GM23248 (cell line): Measurements from ENCODE around the gene EIF4A2. TPM values are rescaled to one million over a fixed set of nuclear protein-coding genes. Genes with fewer than 3 reads are reported as not detected.
"Not testable (repeated sequence)": the region's sequence is repeated elsewhere in the genome, so short reads cannot be mapped to it uniquely, and the experiment has no call there.

Experiments used
- DNase-seq: peaks from one replicate; pipeline ENCODE4 v3.0.0-alpha.2; 2015
- H2AFZ ChIP-seq: fragments of 200-600 bp; sonication (generic); 2 replicates; pipeline ENCODE4 v1.6.1; 2016; ENCODE audit warnings: antibody characterized with exemption
- H3F3A ChIP-seq: fragments of 200-600 bp; sonication (generic); 2 replicates; pipeline ENCODE4 v1.6.1; 2016; ENCODE audit warnings: mild to moderate bottlenecking, antibody characterized with exemption, mixed run types; ENCODE audit not compliant: insufficient read depth
- H3K27ac ChIP-seq: fragments of 200-600 bp; sonication (generic); 2 replicates; pipeline ENCODE4 v1.5.1; 2016; ENCODE audit warnings: mild to moderate bottlenecking
- H3K27me3 ChIP-seq: fragments of 200-600 bp; sonication (generic); replicated peaks from 2 replicates; pipeline ENCODE4 v1.6.1; 2016; ENCODE audit warnings: mild to moderate bottlenecking; ENCODE audit not compliant: insufficient read depth
- H3K36me3 ChIP-seq: fragments of 200-600 bp; sonication (generic); 2 replicates; pipeline ENCODE4 v1.6.1; 2016; ENCODE audit warnings: low read depth, mild to moderate bottlenecking
- H3K4me1 ChIP-seq: fragments of 200-600 bp; sonication (generic); 2 replicates; pipeline ENCODE4 v1.6.1; 2016; ENCODE audit warnings: mild to moderate bottlenecking; ENCODE audit not compliant: insufficient read depth
- H3K4me2 ChIP-seq: fragments of 200-600 bp; sonication (generic); one replicate; pipeline ENCODE4 v1.6.1; 2016; ENCODE audit warnings: mild to moderate bottlenecking; ENCODE audit not compliant: unreplicated experiment
- H3K4me3 ChIP-seq: fragments of 200-600 bp; sonication (generic); 2 replicates; pipeline ENCODE4 v1.5.1; 2016; ENCODE audit warnings: mild to moderate bottlenecking
- H3K79me2 ChIP-seq: fragments of 200-600 bp; sonication (generic); 2 replicates; pipeline ENCODE4 v1.6.1; 2016; ENCODE audit warnings: mild to moderate bottlenecking; ENCODE audit not compliant: insufficient read depth
- H3K9ac ChIP-seq: fragments of 200-600 bp; sonication (generic); 2 replicates; pipeline ENCODE4 v1.6.1; 2016; ENCODE audit warnings: mild to moderate bottlenecking
- H3K9me2 ChIP-seq: fragments of 200-600 bp; sonication (generic); 2 replicates; pipeline ENCODE4 v1.6.1; 2016; ENCODE audit warnings: mixed run types, mild to moderate bottlenecking, moderate library complexity; ENCODE audit not compliant: insufficient read depth
- H3K9me3 ChIP-seq: fragments of 200-600 bp; sonication (generic); one replicate; pipeline ENCODE4 v1.6.1; 2017; ENCODE audit warnings: low read depth
- H4K20me1 ChIP-seq: fragments of 200-600 bp; sonication (generic); 2 replicates; pipeline ENCODE4 v1.6.0; 2016; ENCODE audit not compliant: insufficient read depth
- EZH2 ChIP-seq: fragments of 200-600 bp; sonication (generic); IDR thresholded peaks from 2 replicates; pipeline ENCODE4 v1.6.1; 2018; ENCODE audit warnings: antibody characterized with exemption, mild to moderate bottlenecking; ENCODE audit not compliant: insufficient read depth, poor library complexity, severe bottlenecking
- EZH2phosphoT487 ChIP-seq: fragments of 200-600 bp; sonication (generic); IDR thresholded peaks from 2 replicates; pipeline ENCODE4 v1.6.1; 2018; ENCODE audit warnings: antibody characterized with exemption, moderate library complexity, mild to moderate bottlenecking, low read depth; ENCODE audit not compliant: insufficient read depth
- WGBS, 2 experiments: methylation state at CpG; one replicate each; pipeline ENCODE4 v1.1.6; 2015 to 2017; ENCODE audit warnings: low lambda C conversion rate in 2 of 2, low coverage in 1 of 2; ENCODE audit errors: missing lambda C conversion rate in 2 of 2; 5-methylcytosine and 5-hydroxymethylcytosine counted together
- in situ Hi-C: fragments of 300-500 bp; cut with MboI; formaldehyde crosslinking; loops from 2 replicates; pipeline ENCODE4 v1.15.0; 2020
- polyA plus RNA-seq: library from polyadenylated mRNA; unstranded; fragments of >200 nt; fragmentation: Nextera tagmentation; extraction: Ambion mirVana; gene quantifications from 2 replicates; pipeline ENCODE4 v1.2.1, GENCODE V29; 2016
- total RNA-seq: library from RNA; depleted of rRNA; stranded (reverse); fragments of >200 nt; shearing (Covaris generic); gene quantifications from 2 replicates; pipeline ENCODE4 v1.2.3, GENCODE V29; 2014

Gene EIF4A2
- total and polyA plus RNA-seq, 2 experiments from 2014 or later = 122 to 426 TPM

DNA sequence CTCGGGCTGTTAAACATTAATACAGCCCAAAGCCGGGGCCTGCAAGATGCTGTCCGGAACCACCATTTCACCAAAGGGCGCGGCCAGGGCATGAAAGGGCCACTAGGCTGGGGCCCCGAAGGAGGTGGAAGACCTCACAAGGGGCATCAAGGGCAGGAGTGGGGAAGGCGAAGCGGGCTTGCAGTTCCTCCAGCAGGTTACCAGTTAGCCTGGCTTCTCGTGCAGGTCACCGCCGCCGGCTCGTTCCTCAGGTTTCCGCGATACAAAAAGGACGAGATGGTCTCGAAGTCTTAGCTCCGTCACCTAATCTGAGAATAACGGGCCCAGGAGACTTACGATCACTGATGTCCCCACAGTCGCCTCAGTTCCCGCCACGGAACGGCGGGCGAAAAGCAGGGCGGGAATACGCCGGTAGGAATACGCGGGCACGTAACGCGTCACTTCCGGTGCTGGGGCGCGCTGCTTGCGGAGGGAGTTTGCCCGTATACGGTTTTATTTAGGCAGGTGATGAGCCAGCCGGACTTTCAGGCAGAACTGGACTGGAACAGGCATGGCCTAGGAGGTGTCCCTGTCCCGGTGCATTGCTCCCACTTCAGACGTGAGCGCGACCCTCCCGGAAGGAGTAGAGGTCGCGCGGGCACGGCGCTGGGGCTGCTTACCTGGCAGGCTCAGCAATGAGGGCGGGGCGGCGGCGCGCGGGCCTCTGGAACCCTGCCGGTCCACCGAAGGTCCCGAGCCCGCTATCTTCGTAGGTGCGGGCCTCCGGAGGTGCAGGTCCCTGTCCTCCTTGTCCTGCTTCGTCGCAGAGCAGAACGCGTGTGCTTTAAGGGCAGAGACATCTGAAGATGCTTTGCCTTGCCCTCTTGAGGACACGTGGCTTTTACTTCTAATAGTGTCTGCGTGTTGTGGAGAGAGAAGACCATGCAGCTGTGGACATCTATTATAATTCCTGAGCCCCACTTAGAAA lies 23.0 kb downstream of the EIF4A2 start, which contains the start of gene RFC4:
Gene RFC4, minus strand, starts transcription at position 394 of the 967 bp plus-strand sequence. CDS start 1,769 bp downstream, outside the sequence.
- Histone ChIP-seq H4K20me1 (no peaks in the 10 kb centered on the region), H3K9me2 (no peaks in the 10 kb centered on the region), H3K4me3 (peak within 1 kb of the TSS; percentile 96), H3K4me2 (peak within 1 kb of the TSS; percentile 95), H3K27me3 (no peaks in the 10 kb centered on the region), H3K9ac (peak within 1 kb of the TSS; percentile 87), H3K27ac (peak within 1 kb of the TSS; percentile 26), H3K36me3 (no peaks in the 10 kb centered on the region), H3F3A (no peaks in the 10 kb centered on the region), H3K4me1 (peaks cover 10% of the 10 kb centered on the region), H3K9me3 (no peaks in the 10 kb centered on the region), H3K79me2 (peaks cover 19% of the 10 kb centered on the region), H2AFZ (peak within 1 kb of the TSS; percentile 99)
- peak; percentile 83 for DNase-seq
- 3 to 4% methylated on average over 60 to 61 of the region's 70 CpGs for WGBS, 2 experiments
- in situ Hi-C loops = loop anchor here (25.0 kb wide), 1 partner anchor 819 kb away; no protein-coding TSS in a partner anchor
- no peak for TF ChIP-seq EZH2phosphoT487
- no peak for TF ChIP-seq EZH2

DNA sequence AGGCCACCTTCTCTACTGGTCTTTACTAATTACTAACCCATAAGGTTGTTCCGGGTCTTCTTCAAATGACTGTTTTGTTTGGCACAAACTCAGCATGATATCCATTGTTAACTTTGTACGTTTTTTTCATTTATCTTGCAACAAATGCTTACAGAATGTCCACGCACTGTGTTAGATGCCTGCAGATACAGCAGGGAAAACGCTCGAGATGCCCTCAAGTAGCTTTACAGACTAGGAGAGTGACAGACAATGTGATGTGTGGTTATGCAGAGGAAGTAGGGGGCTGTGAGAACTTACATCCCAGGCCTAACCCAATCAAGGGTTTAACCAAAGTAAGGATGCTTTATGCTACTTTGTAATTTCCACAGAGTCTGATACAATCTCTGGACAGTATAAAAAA lies 23.9 kb downstream of the EIF4A2 start:
- in situ Hi-C loops = loop anchor here (25.0 kb wide), 1 partner anchor 820 kb away; no protein-coding TSS in a partner anchor

DNA sequence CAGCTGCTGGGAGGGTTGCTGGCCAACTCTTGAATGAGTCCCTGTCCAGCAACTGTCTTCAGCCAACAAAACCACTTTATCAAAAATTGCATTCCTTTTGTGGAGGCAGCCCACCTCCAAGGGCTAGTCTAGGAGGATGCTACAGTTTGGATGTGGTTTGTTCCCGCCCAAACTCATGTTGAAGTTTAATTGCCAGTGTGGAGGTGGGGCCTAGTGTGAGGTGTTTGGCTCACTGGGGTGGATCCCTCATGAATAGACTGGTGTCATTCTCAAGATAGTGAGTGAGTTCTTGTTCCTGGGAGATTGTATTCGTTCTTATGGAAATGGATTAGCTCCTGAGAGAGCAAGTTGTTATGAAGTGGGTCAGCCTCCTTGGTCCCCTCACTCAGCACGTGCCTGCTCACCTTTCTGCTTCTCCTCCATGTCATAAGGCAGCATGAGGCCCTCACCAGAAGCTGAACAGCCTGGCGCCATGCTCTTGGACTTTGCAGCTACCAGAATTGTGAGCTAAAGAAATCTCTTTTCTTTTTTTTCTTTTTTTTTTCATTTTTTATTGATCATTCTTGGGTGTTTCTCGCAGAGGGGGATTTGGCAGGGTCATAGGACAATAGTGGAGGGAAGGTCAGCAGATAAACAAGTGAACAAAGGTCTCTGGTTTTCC lies 27.1 kb downstream of the EIF4A2 start:
- in situ Hi-C loops = loop anchor here (10.0 to 25.0 kb wide), 2 partner anchors 196 to 823 kb away; partner anchors contain the start of gene AHSG

More for the DNA sequence above, 23.9 kb downstream of the EIF4A2 start:
- no peaks in the 10 kb centered on the region for H3K36me3 ChIP-seq
- H3K9me2 ChIP-seq = no peaks in the 10 kb centered on the region
- H3K27ac ChIP-seq = no peak overlapping the region
- DNase-seq = no peak
- peak overlapping the region; percentile 95 for H3K4me2 ChIP-seq
- peak overlapping the region; percentile 99 for H2AFZ ChIP-seq
- 74% methylated on average over 5 of the region's 5 CpGs for WGBS, 2 experiments
- H4K20me1 ChIP-seq = no peaks in the 10 kb centered on the region
- H3K9me3 ChIP-seq = no peaks in the 10 kb centered on the region
- H3F3A ChIP-seq = no peaks in the 10 kb centered on the region
- peak overlapping the region; percentile 87 for H3K9ac ChIP-seq
- H3K4me1 ChIP-seq = peaks cover 10% of the 10 kb centered on the region
- no peaks in the 10 kb centered on the region for H3K27me3 ChIP-seq
- TF ChIP-seq EZH2 (no peak), EZH2phosphoT487 (no peak)
- H3K79me2 ChIP-seq = peaks cover 19% of the 10 kb centered on the region
- peak overlapping the region; percentile 96; the same call in 1 of the 2 replicates for H3K4me3 ChIP-seq

DNA sequence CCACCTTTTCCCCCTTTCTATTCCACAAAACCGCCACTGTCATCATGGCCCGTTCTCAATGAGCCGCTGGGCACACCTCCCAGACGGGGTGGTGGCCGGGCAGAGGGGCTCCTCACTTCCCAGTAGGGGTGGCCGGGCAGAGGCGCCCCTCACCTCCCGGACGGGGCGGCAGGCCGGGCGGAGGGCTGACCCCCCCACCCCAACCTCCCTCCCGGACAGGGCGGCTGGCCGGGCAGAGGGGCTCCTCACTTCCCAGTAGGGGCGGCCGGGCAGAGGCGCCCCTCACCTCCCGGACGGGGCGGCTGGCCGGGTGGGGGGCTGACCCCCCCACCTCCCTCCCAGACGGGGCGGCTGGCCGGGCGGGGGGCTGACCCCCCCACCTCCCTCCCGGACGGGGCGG lies 27.9 kb downstream of the EIF4A2 start:
- not testable (repeated sequence) for H3K4me2 ChIP-seq, H3K9me3 ChIP-seq, H3K27ac ChIP-seq, H3F3A ChIP-seq, H3K9me2 ChIP-seq, H3K4me3 ChIP-seq, H3K79me2 ChIP-seq, H4K20me1 ChIP-seq, H3K36me3 ChIP-seq, H3K9ac ChIP-seq, DNase-seq, H2AFZ ChIP-seq, H3K4me1 ChIP-seq, H3K27me3 ChIP-seq
- WGBS, 2 experiments = 74 to 88% methylated on average over 8 to 21 of the region's 29 CpGs
- in situ Hi-C loops = loop anchor here (10.0 to 25.0 kb wide), 2 partner anchors 197 to 824 kb away; partner anchors contain the start of gene AHSG

More for the DNA sequence above, 27.1 kb downstream of the EIF4A2 start:
- TF ChIP-seq EZH2 (no peak), EZH2phosphoT487 (no peak)
- Histone ChIP-seq H3K27me3 (no peaks in the 10 kb centered on the region), H3K4me1 (peaks cover 7% of the 10 kb centered on the region), H3K9ac (no peak overlapping the region), H3K4me3 (no peak overlapping the region), H3K9me2 (no peaks in the 10 kb centered on the region), H3K36me3 (no peaks in the 10 kb centered on the region), H4K20me1 (no peaks in the 10 kb centered on the region), H3K9me3 (no peaks in the 10 kb centered on the region), H3K27ac (no peak overlapping the region), H3K79me2 (peaks cover 8% of the 10 kb centered on the region), H3K4me2 (no peak overlapping the region), H2AFZ (no peak overlapping the region), H3F3A (no peaks in the 10 kb centered on the region)
- DNase-seq = no peak
- 69 to 74% methylated on average over 4 to 5 of the region's 5 CpGs for WGBS, 2 experiments
